UCSD-AML1 (cell line): Measurements from ENCODE around the gene ZC3H12C.

ENCODE experiments used
- DNase-seq: peaks from one replicate; lab custom pipeline; 2025; ENCODE audit not compliant: unreplicated experiment; lab: John Stamatoyannopoulos, UW

The ZC3H12C gene

DNA sequence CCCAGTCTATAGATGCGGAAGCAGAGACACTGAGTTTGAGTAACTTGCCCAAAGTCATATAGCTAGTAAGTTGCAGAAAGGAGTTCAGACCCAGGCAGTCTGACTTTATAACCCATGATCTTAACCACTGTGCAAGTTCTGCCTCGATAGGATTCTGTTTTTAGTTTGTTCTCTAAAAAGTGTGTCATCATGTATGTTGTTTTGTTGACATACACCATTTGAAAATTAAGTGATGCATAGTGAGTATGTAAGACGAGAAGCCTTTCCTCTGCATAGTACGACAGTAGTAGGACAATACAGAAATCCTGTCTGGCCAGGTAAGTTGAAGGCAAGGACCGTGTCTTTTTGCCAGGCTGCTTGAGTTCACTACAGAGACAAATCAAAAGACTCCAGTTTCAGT lies 3.3 kb downstream of the ZC3H12C start:
- no peak for DNase-seq

DNA sequence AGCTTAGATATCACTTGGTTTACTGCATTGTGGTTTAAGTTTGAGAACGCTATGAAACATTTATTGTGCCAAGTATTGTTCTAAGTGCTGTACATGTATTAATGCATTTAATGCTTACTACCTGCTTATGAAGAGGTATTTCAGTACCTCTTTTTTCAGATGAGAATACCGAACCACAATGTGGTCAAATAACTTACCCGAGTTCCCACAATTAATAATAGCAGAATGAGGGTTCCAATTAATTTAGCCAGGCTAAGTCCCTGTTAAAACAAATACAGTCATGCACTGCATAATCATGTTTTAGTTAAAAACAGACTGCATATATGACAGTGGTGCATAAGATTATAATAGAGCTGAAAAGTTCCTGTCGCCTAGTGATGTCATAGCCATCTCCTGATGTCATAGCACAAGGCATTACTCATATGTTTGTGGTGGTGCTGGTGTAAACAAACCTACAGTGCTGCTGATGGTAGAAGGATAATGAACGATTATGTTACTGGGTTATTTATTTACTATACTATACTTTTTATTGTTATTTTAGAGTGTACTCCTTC lies 4.3 kb downstream of the ZC3H12C start:
- no peak for DNase-seq

DNA sequence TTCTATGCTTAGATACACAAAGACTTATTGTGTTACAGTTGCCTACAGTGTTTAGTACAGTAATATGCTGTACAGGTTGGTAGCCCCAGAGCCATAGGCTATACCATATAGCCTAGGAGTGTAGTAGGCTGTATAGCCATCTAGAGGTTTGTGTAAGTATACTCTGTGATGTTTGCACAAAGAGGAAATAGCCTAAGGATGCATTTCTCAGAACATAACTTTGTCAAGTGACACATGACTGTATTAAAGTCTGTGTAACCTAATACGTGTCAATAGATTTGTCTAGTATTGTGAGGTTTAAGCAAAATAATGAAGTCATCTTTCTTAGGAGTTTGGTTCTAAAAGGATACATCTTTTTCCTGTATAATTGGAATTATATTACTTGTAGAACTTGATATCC lies 5.5 kb downstream of the ZC3H12C start:
- DNase-seq = no peak

DNA sequence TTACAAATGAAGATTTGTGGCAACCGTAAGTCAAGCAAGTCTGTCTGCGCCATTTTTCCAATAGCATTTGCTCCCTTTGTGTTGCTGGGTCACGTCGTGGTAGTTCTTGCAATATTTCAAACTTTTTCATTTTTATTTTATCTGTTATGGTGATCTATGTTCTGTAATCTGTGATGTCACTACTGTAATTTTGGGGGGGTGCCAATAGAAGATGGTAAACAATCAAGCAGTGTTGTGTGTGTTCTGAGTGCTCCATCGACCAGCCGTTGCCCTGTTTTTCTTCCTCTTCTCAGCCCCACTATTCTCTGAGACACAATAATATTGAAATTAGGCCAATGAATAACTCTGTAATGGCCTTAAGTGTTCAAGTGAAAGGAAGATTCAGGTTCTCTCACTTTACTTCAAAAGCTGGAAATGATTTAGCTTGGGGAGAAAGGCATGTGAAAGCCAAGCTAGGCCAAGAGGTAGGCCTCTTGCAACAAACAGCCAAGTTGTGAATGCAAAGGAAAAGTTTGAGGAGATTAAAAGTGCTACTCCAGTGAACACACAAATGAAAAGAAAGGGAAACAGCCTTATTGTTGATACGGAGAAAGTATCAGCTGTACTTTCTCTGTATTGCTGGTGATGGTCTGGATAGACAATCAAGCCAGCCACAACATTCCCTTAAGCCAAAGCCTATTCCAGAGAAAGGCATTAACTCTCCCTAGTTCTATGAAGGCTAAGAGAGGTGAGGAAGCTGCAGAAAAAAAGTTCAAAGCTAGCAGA lies 7.5 kb downstream of the ZC3H12C start:
- DNase-seq = no peak

DNA sequence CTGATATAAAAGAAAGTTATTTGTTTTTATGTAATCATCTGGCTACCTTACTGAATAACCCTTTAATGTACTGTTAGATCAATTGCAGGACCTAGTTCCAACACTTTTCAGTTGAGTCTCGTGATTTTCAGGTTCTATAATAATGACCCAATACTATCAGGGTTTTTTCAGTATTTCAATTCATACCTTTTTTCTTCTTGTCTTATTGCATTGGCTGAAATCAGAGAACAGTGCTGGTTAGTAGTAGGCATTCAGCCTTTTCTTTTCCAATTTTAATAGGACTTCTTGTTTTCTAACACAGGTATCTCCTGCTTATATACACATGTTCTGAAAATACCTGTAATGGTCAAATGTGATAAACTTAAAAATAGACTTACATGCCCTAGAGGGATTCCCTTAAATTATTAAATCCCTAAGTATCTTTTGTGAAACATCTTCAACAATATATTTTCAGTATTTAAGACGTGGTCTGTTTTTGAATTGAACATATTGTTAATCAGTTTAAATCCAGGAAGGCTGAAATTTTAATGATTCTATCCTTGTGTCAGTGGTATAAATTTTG lies 13.6 kb downstream of the ZC3H12C start:
- no peak for DNase-seq

DNA sequence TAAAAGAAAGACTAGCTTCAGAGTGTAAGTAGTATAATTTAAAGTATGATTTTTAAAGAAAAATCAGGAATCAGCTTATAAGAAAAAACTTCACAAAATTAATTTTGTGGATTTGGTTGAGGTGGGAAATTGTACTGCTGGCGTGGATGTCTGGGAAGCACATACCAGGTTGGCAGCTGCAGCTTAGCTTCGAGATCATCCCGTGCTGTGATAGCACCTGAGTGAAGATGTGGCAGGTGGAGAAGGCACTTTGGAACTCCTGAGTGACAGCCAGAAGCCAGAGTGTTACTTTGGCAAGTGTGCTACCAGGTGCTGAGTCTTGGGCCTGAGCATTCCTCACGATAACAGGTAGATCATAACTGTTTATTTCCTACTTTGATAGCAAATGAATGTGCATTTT lies 17.7 kb downstream of the ZC3H12C start:
- no peak for DNase-seq

DNA sequence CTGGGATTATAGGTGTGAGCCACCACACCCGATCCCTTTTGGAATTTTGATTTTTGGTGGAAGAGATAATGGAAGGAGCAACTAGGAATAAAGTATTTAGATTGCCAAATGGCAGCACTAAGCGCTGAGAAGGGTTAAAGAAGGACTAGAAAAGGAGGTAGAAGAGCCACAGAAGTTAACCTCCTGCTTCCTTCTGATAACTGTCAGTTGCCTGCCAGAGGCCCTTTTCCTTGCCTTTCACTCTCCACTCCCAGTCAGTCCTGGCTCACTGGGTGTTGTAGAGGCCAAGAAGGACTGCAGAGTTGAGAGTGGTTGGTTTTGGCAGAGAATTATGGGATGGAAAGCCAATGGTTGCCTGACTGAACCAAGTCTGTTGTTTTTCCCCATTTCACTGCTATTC lies 19.3 kb downstream of the ZC3H12C start:
- peak; percentile 33 for DNase-seq

DNA sequence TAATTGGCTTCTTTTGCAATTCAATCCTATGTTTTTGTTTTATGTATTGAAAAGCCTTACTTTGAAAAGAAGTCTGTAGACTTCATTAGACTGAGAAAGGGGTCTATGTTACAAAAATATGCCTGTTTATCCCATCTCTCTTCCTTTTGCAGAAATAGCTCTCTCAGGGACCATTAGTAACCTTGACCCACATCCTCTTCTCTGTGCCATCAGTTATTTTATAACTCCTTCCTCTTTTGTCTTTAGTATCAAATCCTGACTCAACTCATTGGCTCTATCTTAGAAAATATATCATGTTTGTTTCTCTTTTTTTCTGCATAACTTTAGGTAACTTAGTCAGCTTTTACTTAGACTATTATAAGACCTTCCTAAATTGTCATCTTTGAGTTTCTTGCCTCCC lies 20.3 kb downstream of the ZC3H12C start:
- DNase-seq = no peak

DNA sequence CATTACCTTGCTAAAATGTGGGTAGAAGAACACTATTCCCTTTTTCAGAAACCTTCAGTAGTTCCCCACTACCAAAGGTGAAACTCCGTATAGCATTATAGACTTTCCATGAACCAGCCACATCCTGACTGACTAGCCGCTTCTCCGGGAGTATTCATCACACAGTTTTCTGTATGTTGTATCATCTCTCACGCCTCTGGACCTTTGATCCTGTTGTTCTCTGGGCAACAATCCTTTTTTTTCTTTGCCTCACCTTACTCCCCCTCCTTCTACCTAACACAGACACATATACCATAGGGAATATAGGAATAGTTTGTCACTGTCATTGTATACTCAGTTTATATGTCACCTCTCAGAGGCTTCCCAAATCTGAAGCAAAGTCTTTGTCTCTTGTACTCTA lies 20.8 kb downstream of the ZC3H12C start:
- no peak for DNase-seq

DNA sequence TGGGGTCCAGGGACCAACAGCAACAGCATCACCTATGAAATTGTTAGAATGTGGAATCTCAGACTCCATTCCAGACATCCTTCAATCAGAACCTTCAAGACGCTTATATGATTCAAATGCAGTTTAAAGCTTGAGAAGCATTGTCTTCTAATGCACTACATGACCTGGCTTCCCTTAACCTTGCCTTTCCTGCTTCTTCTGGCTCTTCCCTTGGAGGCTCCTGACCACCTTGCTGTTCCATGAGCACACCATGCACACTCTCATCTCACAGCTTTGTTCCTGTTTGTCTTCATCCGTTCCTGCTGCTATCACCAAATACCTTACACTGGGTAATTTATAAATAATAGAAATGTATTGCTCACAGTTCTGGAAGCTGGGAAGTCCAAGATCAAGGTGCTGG lies 26.1 kb downstream of the ZC3H12C start:
- no peak for DNase-seq

DNA sequence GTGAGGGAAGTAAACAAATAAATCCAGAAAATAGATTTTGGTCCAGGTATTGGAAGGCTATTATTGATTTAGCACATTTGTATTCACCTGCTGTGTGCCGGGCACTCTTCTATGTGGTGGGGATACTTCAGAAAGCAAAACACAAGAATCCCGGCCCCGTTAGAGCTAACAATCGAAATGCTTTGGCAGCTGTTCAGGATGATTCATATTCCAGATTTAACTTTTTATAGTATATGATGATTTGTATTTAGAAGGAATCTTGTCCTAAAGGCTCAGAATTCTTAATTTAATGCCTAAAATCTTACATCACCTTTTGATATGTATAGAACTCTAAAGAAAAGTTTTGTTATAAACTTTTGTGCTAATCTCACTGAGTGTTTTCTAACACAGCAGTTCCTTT lies 28.0 kb downstream of the ZC3H12C start:
- no peak for DNase-seq

DNA sequence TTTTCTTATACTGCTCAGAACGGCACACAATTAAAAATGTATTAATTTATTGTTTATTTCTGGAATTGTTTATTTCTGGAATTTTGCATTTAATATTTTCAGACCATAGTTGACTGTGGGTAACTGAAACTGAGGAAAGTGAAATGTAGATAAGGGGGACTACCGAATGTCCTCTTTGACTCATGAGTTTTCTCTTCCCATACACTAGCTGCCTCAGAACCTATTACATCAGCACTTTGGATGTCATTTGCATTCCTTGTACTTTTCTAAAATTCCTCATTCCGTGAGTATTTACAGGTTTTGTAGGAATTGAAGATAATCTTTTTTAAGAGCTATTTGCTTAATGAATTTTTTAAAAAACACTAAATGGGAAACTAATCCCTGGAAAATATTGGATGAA lies 29.8 kb downstream of the ZC3H12C start:
- DNase-seq = no peak

DNA sequence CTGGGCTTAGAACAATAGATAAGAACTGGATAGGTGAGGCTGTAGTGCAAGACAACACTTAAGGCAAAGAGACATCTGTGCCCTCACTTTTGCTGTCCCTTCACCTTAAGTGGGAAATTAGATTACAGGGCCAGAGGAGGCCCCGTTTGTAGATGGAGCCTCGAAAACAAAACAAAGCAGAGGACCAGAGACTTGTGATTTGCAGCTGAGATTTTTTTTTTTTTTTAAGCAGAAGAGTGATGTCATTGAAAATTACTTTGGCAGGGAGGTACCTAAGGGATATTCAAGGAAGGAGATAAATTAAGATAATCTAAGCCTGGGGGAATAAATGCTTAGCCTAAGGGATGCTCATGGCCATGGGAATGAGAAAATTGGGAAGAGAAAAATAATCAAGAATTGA lies 31.4 kb downstream of the ZC3H12C start:
- no peak for DNase-seq

DNA sequence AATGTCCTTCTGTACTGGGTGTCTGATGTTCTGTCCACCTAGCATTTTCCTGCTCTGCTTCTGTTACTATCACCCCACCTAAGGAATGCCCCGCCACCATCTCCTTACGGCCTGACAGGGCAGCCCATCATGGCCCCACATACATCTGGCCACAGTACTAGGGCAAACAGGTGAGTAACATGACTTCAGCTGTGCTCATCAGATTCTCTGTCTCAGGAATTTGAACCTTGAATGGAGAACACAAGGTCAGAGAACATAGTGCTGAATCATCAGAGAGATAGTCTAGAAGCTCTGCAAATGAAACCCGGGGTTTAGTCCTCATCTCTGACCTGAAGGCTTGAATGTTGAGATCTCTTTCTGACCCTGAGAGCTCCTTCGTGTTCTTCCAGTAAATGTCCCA lies 32.4 kb downstream of the ZC3H12C start:
- DNase-seq = no peak

DNA sequence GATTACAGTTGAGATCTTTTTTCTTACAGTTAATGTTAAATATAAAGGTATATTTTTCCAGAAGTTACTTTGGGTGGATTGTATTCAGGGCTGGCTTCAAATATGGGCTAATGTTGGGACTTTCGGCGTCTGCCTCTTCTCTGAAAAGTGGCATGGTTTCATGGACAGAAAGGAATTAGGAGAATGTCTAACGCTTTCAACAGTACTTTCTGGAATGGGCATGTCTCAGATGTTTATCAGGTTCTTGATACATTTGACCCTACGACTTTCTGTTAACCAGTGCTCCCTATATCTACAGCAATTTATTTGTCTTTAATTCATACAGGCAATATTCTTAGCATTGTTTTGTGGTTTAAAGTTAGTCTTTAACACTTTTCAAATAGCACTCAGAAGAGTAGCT lies 33.7 kb downstream of the ZC3H12C start:
- no peak for DNase-seq

DNA sequence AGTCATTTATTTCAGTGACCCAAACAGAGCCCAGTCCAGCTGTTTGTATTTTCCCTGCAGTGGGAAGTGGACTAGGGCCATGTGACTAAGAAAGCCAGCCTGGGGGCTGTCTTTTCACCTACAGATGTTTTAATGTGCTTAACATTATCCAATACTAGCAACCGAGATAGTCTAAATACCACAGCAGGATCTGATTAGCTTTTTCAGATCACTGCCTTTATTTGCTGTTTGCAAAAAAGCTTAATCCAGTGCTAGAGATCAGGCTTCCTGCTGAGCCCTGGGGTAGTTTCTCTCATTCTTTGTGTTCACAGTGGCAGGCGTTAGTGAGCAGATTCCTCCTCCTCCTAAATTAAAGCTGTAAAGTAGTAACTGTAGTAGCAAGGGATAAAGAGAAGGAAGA lies 35.0 kb downstream of the ZC3H12C start:
- DNase-seq = no peak

DNA sequence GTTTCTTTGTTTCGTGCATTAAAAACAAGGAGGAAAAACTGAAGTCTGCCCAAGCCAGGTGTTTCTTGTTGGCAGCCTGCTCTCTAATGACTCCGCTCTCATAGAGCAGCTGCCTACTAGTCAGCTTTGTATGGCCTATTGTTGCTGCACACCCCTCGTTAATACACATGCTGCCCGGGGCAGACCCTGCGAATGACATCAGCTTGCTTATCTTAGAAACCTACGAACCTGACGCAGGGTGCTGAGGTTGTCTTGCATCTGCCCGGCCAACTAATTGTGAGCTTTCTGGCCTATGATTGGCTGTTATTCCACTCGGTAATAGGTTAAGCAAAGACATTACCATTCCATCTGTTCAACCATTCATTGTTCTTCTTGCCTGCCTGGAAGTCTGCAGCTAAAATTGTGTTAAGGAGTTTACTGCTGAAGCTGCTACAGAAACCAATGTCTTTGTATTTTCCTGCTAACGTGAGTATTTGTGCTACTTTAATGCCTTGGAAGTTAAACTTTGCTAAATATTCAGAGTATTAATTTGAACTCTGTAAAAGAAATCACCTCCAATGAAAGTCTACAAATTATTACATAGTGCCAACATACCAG lies 37.5 kb downstream of the ZC3H12C start:
- DNase-seq = no peak

DNA sequence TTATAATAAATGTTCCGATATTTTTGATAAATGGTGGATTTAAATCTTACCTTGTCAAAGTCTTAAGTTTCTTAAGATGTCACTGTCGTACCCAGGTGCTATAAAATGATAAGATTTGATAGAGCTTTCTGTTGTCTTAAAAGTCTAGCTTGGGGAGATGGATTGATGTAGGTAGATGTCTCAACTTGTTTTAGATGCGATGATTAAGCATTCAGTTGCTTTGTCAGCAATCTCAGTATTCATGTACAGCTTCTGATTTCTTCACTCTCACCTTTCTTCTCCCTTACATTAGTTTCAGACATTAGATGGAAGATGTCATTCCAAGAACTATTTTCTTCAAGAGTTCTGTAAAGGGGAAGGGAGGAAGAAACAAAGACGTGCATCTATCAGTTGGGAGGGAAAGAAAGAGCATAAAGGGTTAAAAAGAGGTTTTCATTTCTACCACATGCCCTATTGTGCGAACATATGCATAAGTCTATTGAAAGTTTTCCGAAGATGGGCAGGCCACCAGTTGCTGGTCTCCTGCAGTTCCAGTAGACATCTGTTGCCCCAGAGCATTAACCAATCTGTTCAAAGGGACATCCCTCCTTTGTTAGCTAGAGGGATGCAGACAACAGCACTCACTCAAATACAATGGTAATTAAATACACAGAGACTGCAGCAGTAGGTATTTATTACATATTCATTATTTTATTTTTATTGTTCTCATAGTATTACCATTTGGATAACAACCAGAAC lies 38.4 kb downstream of the ZC3H12C start:
- no peak for DNase-seq

DNA sequence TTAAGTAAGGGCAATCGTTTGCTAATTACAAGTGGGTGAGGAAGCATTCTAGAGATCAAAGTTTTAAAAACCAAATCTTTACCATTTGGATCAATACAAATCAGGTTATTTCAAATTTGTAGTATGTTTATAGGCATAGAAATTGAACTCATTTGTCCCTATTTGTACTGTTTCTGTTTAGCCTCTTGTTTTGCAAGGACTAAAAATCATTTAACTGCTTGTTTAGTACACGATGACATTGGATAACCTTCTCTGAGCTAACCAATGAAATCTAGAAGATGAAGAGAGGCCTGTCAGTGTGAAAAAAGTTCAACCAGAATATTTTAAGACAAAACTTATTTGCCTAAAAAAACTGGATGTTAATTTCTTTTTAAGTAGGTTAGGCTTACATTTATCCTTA lies 40.0 kb downstream of the ZC3H12C start:
- no peak for DNase-seq

DNA sequence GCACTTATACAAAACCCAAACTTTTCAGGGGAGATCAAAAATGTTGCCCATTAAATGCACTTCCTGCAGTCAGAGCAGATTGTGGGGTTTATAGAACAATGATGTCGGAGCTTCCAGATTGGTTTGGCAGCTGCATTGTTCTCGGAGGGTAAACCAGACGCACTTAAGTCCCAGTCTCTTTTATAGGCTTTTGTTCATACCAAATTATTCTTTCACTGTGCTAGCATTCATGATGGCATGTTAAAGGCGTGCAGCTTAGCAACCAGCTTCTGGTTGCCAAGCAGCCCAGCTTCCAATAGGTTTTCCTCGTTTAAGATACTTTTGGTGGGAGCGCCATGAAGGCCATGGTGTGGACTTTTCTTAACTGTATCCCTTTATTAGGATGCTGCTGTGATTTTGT lies 40.9 kb downstream of the ZC3H12C start:
- DNase-seq = no peak

DNA sequence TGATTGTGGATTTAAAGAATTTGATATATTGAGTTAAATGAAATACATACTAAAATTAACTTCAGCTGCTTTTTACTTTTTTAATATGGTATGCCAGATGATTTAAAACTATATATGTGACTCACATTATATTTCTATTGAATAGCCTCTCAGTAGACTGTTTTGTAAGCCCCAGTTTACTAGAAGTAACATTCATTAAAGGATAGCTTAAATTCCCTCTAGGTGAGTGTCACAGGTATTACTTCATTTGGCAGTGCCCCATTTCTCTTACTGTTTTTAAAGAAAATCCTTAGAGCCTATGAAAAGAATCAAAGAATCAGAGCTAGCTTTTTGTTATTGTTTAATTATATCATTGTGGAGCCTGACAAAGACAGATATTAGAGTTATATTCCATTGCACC lies 48.6 kb downstream of the ZC3H12C start:
- no peak for DNase-seq
